Effector memory CD4-positive, alpha-beta T cell (primary cell): Measurements from ENCODE around the gene RPL26.
"Not testable (repeated sequence)": the region's sequence is repeated elsewhere in the genome, so short reads cannot be mapped to it uniquely, and the experiment has no call there.

ENCODE experiments used
- DNase-seq, 3 donors: peaks; one replicate each; pipeline ENCODE4 v3.0.0-alpha.2; 2020
- H3K27ac ChIP-seq: 2 replicates; pipeline ENCODE4 v1.7.0; 2013; ENCODE audit warnings: mild to moderate bottlenecking, low read length, moderate library complexity; ENCODE audit not compliant: insufficient read depth, poor library complexity, severe bottlenecking
- H3K27me3 ChIP-seq: replicated peaks from 2 replicates; pipeline ENCODE4 v1.7.0; 2013; ENCODE audit warnings: mild to moderate bottlenecking, low read length; ENCODE audit not compliant: insufficient read depth, control insufficient read depth, poor library complexity, severe bottlenecking
- H3K36me3 ChIP-seq: 2 replicates; pipeline ENCODE4 v1.7.0; 2013; ENCODE audit warnings: mild to moderate bottlenecking, low read length, moderate library complexity; ENCODE audit not compliant: control insufficient read depth, insufficient read depth
- H3K4me1 ChIP-seq: 2 replicates; pipeline ENCODE4 v1.7.0; 2013; ENCODE audit warnings: low read length, mild to moderate bottlenecking; ENCODE audit not compliant: control insufficient read depth, insufficient read depth, poor library complexity, severe bottlenecking
- H3K4me3 ChIP-seq: 2 replicates; pipeline ENCODE4 v1.7.0; 2013; ENCODE audit warnings: low read length, low read depth, mild to moderate bottlenecking; ENCODE audit not compliant: insufficient read depth, poor library complexity, severe bottlenecking
- H3K9me3 ChIP-seq: 2 replicates; pipeline ENCODE4 v1.7.0; 2013; ENCODE audit warnings: mild to moderate bottlenecking, low read length, moderate library complexity; ENCODE audit not compliant: control insufficient read depth

The RPL26 gene

GRCh38 chr17:8384801-8385378 is 1.9 kb upstream of the RPL26 start:
- no peak overlapping the region for H3K4me3 ChIP-seq
- no peaks in the 10 kb centered on the region for H3K27me3 ChIP-seq
- no peaks in the 10 kb centered on the region for H3K9me3 ChIP-seq
- no peak for DNase-seq
- H3K36me3 ChIP-seq = peaks cover 16% of the 10 kb centered on the region
- H3K4me1 ChIP-seq = peaks cover 18% of the 10 kb centered on the region
- no peak overlapping the region for H3K27ac ChIP-seq

DNA sequence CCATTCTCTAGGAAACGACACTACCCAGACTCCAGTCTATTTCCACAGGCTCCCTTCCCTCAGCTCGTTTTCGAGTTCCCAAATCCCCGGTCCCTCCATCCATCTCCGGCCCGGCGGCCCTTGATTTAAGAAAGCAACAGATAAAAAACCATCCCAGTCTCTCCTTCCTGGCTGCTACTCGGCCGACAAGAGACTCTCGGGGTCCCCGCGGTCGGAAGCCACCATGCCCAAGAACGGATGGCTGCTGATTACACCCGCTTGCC is 182 bp downstream of the RPL26 start:
- Histone ChIP-seq H3K36me3 (peaks cover 31% of the 10 kb centered on the region), H3K27me3 (no peaks in the 10 kb centered on the region), H3K27ac (peak overlapping the region; percentile 87), H3K4me3 (peak overlapping the region; percentile 97), H3K4me1 (peaks cover 18% of the 10 kb centered on the region), H3K9me3 (no peaks in the 10 kb centered on the region)
- DNase-seq = no peak

DNA sequence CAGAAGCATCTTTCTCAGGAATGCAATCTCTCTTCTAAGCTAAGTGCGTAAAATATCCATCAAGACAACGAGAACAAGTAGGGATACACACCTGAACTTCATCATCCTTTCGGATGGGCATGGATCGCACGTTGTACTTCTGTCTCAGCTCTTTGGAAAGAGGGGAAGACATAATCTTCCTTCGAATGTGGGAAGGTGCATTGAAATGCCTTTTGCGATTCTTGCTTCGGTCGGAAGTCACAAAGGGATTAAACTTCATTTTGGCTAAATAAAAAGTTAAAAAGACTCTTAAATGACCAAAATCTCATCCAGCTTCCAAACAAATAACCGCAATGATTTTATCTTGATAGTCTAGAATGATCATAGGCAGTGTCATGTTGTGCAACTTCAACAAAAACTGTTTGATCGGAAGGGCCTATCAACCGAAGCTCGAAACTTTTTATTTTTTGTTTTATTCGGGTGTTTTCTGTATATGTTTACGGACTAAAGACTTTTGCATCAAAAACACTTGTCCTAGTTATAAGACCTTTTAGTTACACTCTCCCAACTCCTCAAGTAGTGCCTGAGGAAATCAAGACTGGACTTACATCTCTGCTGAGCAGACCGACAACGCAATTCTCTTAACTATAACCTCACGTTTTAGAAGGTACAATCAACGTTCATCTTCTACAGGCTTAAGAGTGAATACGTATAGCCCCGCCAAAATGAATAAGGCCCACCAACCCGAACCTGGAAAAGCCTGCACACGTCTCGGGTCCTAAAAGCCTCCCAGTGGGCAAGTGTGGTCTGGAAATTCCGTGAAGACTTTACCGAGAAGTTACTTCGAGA is 727 bp downstream of the RPL26 start:
- peak overlapping the region; percentile 97 for H3K4me3 ChIP-seq
- no peaks in the 10 kb centered on the region for H3K9me3 ChIP-seq
- no peak for DNase-seq
- peak overlapping the region; percentile 87 for H3K27ac ChIP-seq
- peaks cover 36% of the 10 kb centered on the region for H3K36me3 ChIP-seq
- H3K4me1 ChIP-seq = peaks cover 18% of the 10 kb centered on the region
- no peaks in the 10 kb centered on the region for H3K27me3 ChIP-seq

DNA sequence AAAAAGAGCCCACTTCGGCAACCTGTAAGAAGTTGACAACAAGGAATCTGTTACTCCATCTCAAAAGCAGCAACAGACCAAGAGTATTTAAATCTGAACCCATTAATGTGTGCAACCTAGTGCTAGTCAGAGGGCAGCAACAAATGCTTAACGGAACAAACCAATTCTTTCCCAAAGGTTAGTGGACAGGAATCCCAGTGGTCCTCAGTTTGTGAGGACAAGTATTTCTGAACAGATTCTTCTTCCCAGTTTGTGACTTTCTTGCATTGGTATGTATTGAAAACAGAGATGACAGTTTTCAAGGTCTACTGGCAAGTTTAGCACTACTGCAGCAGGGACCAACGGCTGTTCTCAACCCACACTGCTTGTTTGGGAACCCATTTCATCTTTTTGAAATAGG is 2.9 kb downstream of the RPL26 start:
- Histone ChIP-seq H3K27ac (no peak overlapping the region), H3K4me3 (no peak overlapping the region), H3K27me3 (no peaks in the 10 kb centered on the region), H3K9me3 (no peaks in the 10 kb centered on the region), H3K36me3 (peaks cover 42% of the 10 kb centered on the region), H3K4me1 (peaks cover 28% of the 10 kb centered on the region)
- no peak for DNase-seq

DNA sequence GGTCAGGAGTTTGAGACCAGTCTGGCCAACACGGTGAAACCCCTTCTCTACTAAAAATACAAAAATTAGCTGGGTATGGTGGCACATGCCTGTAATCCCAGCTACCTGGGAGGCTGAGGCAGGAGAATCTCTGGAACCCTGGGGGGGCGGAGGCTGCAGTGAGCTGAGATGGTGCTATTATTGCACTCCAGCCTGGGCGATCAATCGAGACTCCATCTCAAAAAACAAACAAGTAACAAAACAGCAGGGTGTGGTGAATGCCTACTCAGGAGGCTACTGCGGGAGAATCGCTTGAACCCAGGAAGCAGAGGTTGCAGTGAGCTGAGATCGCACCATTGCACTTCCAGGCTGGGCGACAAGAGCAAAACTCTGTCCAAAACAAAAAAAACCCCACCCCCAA is 4.9 kb downstream of the RPL26 start:
- not testable (repeated sequence) for H3K27ac ChIP-seq, H3K4me3 ChIP-seq, H3K27me3 ChIP-seq, H3K9me3 ChIP-seq, DNase-seq
- Histone ChIP-seq H3K4me1 (peaks cover 23% of the 10 kb centered on the region), H3K36me3 (peaks cover 42% of the 10 kb centered on the region)

GRCh38 chr17:8377422-8377821 is 5.6 kb downstream of the RPL26 start:
- H3K9me3 ChIP-seq = no peaks in the 10 kb centered on the region
- no peak overlapping the region for H3K27ac ChIP-seq
- H3K36me3 ChIP-seq = peaks cover 42% of the 10 kb centered on the region
- peaks cover 23% of the 10 kb centered on the region for H3K4me1 ChIP-seq
- H3K4me3 ChIP-seq = no peak overlapping the region
- H3K27me3 ChIP-seq = no peaks in the 10 kb centered on the region
- DNase-seq = no peak

- H3K4me1 ChIP-seq = peaks cover 17% of the 10 kb centered on the region
- no peaks in the 10 kb centered on the region for H3K9me3 ChIP-seq
- peak within 1 kb of the TSS; percentile 91 for H3K4me3 ChIP-seq
- DNase-seq = peak; percentile 82 to 83 (median 82)
- H3K27me3 ChIP-seq = no peaks in the 10 kb centered on the region
- H3K27ac ChIP-seq = peak within 1 kb of the TSS; percentile 69
- H3K36me3 ChIP-seq = peaks cover 42% of the 10 kb centered on the region
Measured at GRCh38 chr17:8376271-8377067, 6.5 kb downstream of the RPL26 start, which contains the start of gene KRABD2. Gene KRABD2 (minus strand): TSS chr17:8376704.

DNA sequence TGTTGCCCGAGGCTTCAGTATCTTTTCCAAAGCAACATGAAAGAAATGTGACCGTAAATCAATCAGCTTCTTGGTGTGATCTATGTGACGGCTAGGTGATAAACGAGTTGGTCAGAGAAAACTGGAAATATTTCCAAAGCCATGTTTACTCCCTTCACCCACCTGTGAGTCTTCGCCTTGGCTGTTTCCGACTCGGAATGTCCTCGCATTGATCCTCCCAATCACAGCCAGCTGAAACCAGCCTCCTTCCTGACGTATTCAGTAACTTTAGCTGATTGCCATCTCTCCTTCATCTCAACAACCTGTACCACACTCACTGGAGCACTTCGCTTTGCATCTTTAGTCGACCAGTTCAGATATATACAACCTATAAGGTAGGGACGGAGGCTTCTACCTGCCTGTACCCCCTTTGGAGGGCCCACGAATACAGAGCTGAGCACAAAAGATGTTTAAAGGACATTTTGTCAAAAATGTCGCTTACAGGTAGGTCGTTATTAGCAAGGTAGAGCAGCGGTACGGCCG is 7.2 kb downstream of the RPL26 start:
- H3K4me3 ChIP-seq = peak overlapping the region; percentile 91
- DNase-seq = no peak
- H3K27me3 ChIP-seq = no peaks in the 10 kb centered on the region
- H3K36me3 ChIP-seq = peaks cover 35% of the 10 kb centered on the region
- H3K9me3 ChIP-seq = no peaks in the 10 kb centered on the region
- H3K4me1 ChIP-seq = peaks cover 10% of the 10 kb centered on the region
- peak overlapping the region; percentile 69 for H3K27ac ChIP-seq

- not testable (repeated sequence) for H3K27ac ChIP-seq, H3K4me3 ChIP-seq, H3K9me3 ChIP-seq, H3K27me3 ChIP-seq, DNase-seq
- Histone ChIP-seq H3K4me1 (peaks cover 10% of the 10 kb centered on the region), H3K36me3 (peaks cover 30% of the 10 kb centered on the region)
Measured at GRCh38 chr17:8373856-8374255, 9.1 kb downstream of the RPL26 start.

DNA sequence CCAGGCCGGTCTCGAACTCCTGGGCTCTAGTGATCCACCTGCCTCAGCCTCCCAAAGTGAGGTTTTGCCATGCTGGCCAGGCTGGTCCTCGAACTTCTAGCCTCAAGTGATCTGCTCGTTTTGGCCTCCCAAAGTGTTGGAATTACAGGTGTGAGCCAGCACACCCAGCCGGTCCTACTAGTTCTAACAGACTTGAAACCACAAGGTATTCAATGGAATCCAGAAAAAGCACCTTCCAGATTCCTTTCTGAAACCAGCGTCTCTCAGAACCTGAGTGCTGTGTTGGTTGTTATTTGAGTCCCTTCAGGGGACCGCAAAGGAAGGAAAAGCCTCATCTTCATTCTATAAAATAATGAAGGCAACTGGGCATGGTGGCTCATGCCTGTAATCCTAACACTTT is 10.6 kb downstream of the RPL26 start:
- H3K9me3 ChIP-seq = no peaks in the 10 kb centered on the region

More for the DNA sequence above, 10.6 kb downstream of the RPL26 start:
- Histone ChIP-seq H3K36me3 (peaks cover 17% of the 10 kb centered on the region), H3K27me3 (no peaks in the 10 kb centered on the region), H3K4me3 (no peak overlapping the region), H3K27ac (no peak overlapping the region), H3K4me1 (peaks cover 10% of the 10 kb centered on the region)
- no peak for DNase-seq
